ENCODE measurements around the gene ADCYAP1R1.
"Not testable (repeated sequence)": the region's sequence is repeated elsewhere in the genome, so short reads cannot be mapped to it uniquely, and the experiment has no call there.

ADCYAP1R1 gene

GRCh38 chr7:31146030-31146429 lies 93.9 kb downstream of the ADCYAP1R1 start:
- DNase-seq: no peak

GRCh38 chr7:31146538-31146937 lies 94.4 kb downstream of the ADCYAP1R1 start:
- no peak for DNase-seq

- no peak for DNase-seq
Observed at GRCh38 chr7:31151849-31152248, 99.7 kb downstream of the ADCYAP1R1 start.

- DNase-seq: not testable (repeated sequence)
Observed at GRCh38 chr7:31153318-31153717, 101.2 kb downstream of the ADCYAP1R1 start.

- no peak for DNase-seq
Observed at GRCh38 chr7:31160941-31161340, 108.8 kb downstream of the ADCYAP1R1 start.

All from NCI-H69 (cell line).